C1 segment of cervical spinal cord (tissue), 14 donors: ENCODE data around the gene OOSP1.
"Not testable (repeated sequence)": the region's sequence is repeated elsewhere in the genome, so short reads cannot be mapped to it uniquely, and the experiment has no call there.

ENCODE experiments used
- DNase-seq, 14 donors: peaks; one replicate each; lab custom pipeline; 2025; lab: John Stamatoyannopoulos, UW

Gene OOSP1

DNA sequence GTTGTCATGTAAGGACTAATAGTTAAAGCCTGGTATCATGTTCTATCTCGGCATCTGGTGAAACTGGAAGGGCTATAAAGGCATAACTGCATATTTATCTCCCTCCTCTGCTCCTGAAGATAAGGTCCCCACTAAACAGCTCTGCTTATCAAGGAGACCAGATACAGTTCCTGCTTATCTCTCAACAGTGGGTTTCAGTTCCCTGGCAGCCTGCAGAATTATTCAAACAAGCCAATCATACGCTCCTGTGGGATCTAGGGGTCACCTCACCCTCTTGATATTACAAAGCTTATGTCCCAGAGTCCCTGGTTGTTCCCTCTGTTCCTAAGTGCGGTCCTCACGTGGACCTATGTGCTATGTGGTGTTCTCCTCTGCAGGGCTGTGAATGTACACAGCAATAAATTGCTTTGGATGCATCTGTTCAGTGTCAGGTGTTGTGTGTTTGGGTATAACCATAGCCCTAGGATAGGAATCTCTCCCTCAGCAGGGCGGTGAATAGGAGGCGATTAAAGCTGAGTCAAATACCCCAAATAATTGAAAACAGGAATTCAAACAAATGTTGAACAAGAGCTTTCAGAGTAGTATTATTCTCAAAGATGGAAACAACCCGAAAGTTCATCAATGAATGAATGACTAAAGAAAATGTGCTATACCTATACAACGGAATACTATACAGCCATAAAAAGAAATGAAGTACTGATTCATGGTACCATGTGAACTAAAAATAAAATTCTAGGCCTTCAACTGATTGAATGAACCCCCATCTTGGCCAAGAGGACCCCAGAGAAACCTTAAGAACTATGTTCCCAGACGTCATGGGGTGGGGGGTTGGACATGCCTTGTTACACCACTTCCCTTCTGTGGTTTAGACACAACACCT is 22.5 kb downstream of the OOSP1 start:
- no peak for DNase-seq

DNA sequence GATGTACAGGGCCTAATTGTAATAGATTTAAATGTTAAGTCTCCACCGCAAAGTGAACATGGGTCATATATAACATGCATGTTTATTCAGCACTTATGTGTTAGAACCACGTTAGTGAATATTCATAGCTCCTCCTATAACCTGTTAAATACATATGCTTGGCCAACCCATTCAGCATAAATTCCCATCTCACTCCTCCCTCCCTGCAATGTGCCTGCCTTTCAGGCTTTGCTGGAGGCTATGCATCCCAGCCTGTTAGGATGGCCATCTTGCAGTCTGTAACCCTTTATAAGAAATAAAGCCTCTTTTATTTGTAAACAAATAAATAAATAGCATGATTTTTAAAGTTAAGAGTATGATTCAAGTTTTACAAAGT is 23.9 kb downstream of the OOSP1 start:
- no peak for DNase-seq

DNA sequence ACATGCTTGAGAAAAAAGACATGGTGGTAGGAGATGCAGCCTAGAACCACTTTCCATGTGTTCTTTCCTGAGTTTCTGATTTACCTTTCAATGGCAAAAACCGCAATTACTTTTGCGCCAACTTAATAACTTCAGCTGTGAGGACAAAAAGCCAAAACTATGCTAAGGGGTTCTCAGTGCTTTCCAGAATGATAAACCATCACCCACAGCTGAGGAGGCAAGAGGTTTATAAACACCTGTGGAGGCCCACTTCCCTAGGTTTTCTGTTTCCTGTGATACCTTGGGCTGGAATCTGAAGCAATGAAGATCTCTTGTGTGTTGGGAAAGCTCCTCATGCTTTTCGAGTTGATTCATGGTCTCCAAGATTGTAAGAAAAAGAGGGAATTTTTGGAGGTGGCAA is 25.5 kb downstream of the OOSP1 start, which contains the start of gene OOSP4A:
OOSP4A (plus strand) TSS at position 301 of the 400 bp plus-strand sequence; CDS start at position 301, 0 bp downstream.
- DNase-seq: no peak

DNA sequence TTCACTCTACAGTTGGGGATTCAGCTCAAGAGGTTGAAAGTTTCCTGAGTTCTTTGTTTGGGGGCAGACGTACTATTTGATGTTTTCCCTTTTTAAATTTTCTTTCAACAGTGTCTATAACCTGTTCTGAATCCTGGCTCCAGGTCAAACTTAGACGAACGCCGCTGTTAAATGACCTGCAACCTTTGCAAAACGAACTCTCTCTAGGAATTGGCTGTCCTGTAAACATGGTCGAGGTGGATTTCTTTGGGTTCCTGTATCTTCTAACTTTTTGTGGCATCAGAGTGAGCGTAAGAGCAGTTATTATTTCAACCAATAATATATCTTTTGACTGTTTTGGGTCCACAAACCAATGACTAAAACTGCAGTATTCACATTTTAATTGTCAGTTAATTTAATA is 27.2 kb downstream of the OOSP1 start:
- no peak for DNase-seq

DNA sequence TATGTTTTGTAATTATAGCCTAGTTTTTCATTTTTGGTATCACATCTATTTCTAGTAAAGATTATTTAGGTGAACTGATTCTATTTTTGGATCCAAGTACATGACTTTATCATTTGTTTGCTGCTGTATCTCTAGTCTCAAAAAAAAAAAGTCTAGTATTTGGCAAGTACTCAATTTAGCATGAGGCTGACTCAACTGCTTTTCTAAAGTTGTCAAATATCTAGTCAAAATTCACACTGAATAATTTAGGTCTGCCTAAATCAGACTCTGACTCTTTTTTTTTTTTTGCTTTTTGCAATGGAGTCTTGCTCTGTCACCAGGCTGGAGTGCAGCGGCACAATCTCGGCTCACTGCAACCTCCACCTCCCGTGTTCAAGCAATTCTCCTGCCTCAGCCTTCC is 28.0 kb downstream of the OOSP1 start:
- no peak for DNase-seq

DNA sequence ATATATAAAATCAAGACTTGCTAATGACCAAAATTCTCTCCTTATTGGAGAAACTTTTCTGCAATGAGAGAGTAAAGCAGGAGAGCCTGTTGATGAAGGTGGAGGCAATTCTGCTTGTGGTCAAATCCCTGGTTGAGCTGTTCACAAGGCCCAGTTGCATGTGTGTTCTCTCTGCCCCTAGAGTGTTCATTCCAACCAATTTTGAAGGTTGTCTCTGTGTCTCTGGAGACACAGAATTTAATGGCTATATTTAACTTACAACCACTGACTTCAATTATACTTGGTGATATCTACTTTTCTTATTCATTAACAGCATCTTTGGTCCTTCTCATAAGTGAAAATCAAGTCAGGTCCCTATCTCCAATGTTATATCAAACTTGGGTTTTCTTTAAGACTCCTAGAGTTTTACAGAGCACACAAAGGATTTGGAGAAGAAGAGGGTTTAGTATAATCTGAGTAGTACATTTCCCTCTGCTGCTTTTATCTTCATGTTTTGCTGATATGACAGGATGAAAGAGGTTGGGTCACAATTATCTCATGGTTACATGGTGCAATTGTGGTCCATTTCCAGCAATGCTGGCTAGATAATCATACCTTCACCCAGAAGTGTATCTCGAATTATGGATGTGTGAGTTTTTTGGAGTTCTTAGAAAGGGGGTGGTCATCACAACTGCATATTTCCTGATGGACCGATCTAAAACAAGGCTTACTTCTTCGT is 29.6 kb downstream of the OOSP1 start:
- DNase-seq: no peak

DNA sequence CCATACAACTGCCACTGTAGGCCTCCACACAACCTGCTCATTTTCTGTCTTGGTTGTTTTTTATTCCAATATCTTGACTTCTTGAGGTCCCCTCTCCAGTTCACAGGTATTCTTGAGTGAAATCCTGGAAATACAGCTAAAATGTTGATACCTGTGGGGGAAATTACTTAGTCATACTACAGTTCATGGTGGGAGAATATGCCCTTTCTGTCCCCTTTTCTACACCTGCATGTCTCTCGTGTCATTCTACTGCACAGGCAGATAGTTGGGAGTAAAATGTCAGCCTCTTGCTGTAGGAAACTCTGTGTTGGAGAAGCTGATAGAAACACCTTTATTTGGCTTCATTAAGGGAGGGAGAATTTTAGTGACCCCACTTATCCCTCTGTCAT is 30.2 kb downstream of the OOSP1 start:
- DNase-seq: no peak

DNA sequence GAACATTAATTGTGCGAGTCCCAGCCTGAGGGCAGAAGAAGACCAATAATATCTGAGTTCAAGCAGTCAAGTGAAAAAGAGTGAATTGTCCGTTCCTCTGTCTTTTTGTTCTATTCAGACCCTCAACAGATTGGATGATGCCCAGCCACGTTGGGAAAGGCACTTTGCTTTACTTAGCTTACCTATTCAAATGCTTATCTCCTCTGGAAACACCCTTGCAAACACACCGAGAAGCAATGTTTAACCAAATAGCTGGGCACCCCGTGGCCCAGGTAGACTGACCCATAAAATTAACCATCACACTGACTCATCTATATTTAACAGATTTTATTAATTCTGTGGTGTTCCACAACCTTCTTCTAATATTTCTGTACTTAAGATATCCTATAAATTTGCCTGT is 34.9 kb downstream of the OOSP1 start:
- no peak for DNase-seq

DNA sequence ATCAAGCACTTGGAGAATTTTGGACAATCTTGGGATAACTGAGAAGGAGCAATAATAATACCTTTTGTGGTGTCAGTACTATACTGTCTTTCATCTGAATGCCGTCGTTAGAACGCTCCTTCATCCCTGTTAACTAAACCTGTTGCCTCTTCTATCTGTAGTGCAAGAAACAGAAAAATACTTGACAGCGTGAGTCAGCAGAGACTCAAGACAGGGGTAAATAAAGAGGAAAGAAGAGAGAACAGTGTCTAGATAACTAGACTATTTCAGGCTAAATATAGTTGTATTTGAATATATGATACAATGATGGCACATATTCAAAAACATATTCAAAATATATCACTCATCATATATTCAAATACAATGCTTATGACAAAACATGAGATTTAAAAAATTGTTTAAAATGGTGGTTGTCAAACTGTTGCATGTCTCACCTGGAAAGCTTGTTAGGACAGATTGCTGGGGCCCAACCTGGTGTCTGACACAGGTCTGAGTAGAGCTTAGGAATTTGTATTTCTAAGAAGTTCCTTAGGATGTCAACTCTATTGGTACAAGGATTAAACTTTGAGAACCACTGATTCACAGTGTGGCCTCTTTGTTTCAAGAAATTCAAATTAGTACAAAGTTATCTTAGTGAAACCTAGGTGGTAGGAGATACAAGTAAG is 43.0 kb downstream of the OOSP1 start:
- no peak for DNase-seq

DNA sequence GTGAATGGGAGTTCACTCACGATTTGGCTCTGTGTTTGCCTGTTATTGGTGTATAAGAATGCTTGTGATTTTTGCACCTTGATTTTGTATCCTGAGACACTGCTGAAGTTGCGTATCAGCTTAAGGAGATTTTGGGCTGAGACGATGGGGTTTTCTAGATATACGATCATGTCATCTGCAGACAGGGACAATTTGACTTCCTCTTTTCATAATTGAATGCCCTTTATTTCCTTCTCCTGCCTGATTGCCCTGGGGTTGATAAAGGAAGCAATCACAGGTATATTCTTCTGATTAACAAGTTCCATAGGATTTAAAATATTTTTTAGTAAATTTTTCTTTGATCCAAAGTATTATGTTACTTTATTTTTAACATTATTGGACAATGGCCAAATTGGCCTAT is 43.8 kb downstream of the OOSP1 start:
- DNase-seq: not testable (repeated sequence)

DNA sequence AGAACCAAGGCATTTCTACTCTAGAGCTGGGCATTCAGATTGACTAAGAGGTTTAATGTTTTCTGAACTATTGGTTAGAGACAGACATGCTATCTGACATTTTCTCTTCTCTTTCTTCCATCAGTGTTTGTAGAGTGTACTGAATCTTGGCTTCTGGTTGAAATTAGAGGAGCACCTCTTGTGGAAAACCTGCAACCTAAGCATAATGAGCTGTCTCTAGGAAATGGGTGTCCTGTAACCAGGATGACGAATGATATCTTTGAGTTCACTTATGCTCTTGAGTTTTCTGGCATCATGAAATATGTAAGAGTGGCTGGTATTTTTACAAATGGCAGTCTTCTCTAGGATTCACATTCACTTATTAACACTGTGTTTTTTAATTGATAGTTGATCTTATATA is 45.0 kb downstream of the OOSP1 start:
- no peak for DNase-seq

DNA sequence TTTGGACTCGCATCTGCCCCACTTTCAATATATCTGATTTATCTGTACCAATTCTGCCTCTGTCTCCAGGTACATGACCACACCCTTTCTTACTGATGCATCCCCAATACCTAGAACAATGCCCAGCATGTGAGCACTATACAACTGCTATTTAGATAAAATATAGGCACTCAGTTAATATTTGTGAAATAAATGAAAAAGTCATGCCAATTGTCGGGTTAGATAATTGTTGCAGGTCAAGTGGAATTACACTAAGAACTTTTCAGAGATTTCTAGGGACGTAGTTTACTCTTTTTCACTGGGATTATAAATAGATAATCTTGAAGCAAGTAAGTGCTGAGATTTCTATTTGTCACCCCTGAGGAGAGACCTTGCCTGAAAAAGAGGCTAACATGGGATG is 46.1 kb downstream of the OOSP1 start:
- no peak for DNase-seq

DNA sequence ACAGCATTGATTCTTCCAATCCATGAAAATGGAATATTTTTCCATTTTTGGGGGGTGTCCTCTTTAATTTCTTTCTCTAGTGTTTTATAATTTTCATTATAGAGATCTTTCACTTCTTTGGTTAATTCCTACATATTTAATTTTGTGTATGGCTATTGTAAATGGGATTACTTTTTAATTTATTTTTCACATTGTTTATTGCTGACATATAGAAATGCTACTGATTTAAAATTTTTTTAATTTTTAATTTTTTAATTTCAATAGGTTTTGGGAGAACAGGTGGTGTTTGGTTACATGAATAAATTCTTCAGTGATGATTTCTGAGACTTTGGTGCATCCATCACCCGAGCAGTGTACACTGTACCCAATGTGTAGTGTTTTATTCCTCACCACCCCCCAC is 52.2 kb downstream of the OOSP1 start:
- DNase-seq: no peak

DNA sequence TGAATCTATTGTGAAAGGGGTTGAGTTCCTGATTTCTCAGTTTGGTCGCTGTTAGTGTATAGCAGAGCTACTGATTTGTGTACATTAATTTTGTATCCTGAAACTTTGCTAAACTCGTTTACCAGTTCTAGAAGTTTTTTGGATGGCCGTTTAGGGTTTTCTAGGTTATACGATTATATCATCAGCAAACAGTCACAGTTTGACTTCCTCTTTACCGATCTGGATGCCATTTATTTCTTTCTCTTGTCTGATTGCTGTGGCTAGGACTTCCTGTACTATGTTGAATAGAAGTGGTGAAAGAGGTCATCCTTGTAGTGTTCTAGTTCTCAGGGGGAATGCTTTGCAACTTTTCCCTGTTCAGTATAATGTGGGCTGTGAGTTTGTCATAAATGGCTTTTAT is 54.2 kb downstream of the OOSP1 start:
- no peak for DNase-seq

DNA sequence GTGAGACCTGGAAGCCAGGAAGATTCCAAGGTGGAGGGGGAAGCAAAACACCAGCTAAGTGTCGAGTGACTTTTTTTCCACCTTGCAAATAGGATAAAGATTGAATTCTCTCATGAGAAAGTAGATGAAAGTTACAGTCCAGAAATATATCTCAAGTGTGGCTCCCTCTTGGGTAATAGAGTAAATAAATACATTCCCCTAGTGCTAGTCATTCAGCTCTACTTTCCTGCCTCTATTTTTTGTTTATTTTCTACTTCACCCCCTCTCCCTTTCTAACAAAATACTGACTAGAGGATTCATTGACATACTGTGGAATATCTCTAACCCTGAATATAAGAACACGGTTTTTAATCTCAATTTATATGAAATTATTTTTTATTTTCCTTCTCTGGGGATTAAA is 59.6 kb downstream of the OOSP1 start:
- DNase-seq: no peak

DNA sequence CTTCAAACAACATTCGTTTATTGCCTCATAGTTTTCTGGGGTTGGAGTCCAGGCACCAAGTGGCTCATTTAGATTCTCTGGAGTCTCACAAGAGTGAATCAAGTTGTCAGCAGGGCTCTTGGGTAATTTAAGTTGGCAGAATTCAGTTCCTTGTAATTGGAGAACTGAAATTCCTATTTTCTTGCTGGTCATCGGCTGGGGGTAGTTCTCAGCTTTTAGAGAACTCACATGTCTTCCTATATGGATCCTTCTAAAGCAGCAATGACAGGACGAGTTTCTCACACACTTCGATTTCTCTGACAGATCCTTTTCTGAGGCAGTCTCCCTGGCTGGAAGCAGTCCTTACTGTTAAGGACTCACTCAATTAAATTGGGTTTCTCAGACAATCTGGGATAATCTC is 61.5 kb downstream of the OOSP1 start:
- no peak for DNase-seq

DNA sequence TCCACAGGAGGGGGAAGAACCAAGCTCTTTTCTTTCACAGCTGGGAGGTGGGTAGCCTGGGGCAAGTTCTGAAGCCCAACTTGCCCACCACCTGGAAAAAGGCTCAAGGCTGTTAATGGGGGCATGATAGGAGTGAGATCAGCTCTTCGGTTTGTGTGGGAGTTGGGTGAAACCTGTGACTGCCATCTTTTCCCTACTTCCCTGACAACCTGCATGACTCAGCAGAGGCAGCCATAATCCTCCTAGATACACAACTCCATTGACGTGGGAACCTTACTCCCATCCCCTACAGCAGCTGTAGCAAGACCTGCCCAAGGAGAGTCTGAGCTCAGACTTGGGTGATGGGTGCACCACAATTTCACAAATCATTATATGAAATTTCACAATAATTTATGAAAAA is 65.5 kb downstream of the OOSP1 start:
- DNase-seq: no peak

DNA sequence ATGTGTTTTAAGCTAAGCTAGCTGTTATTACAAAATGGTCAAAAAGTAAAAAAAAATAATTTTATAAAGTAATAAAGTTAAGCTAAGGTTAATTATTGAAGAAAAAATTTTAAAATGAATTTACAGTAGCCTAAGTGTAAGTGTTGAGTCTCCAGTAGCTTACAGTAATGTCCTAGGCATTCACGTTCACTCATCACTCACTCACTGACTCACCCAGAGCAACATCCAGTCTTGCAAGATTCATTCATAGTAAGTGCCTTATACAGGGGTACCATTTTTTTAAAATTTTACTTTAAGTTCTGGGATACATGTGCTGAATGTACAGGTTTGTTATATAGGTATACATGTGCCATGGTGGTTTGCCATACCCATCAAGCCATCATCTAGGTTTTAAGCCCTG is 67.1 kb downstream of the OOSP1 start:
- DNase-seq: no peak
